GM12874 (cell line): ENCODE results near the gene DNAJC17.

Experiments
- CTCF ChIP-seq: IDR thresholded peaks from 2 replicates; pipeline ENCODE4 v1.5.1; 2011; ENCODE audit warnings: low read depth, mild to moderate bottlenecking, control low read depth, low read length, moderate library complexity; ENCODE audit not compliant: insufficient read depth

DNAJC17 gene

GRCh38 chr15:40775740-40776536, 31.3 kb downstream of the DNAJC17 start:
- no peak for TF ChIP-seq CTCF

- TF ChIP-seq CTCF = no peak
These were observed 32.3 kb downstream of the DNAJC17 start for GRCh38 chr15:40775007-40775406.

GRCh38 chr15:40773902-40774301, 33.4 kb downstream of the DNAJC17 start:
- TF ChIP-seq CTCF = no peak

GRCh38 chr15:40773496-40773895, 33.8 kb downstream of the DNAJC17 start:
- no peak for TF ChIP-seq CTCF

GRCh38 chr15:40772014-40772413, 35.3 kb downstream of the DNAJC17 start:
- TF ChIP-seq CTCF = no peak

- no peak for TF ChIP-seq CTCF
These were observed 36.0 kb downstream of the DNAJC17 start for GRCh38 chr15:40771242-40771641.

GRCh38 chr15:40770147-40770721, 37.0 kb downstream of the DNAJC17 start:
- no peak for TF ChIP-seq CTCF
